Measurements from ENCODE around the gene SLC29A2. TPM values are rescaled to one million over a fixed set of nuclear protein-coding genes. Genes with fewer than 3 reads are reported as not detected.

SLC29A2 gene, protein sequence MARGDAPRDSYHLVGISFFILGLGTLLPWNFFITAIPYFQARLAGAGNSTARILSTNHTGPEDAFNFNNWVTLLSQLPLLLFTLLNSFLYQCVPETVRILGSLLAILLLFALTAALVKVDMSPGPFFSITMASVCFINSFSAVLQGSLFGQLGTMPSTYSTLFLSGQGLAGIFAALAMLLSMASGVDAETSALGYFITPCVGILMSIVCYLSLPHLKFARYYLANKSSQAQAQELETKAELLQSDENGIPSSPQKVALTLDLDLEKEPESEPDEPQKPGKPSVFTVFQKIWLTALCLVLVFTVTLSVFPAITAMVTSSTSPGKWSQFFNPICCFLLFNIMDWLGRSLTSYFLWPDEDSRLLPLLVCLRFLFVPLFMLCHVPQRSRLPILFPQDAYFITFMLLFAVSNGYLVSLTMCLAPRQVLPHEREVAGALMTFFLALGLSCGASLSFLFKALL
- 0.20 TPM in 1 of 2 replicates, not detected in the other for total RNA-seq

GRCh38 chr11:66371627-66372415 is at the start of gene SLC29A2:
Gene SLC29A2 (minus strand): TSS chr11:66371760. CDS start chr11:66371591, 169 bp downstream.

GRCh38 chr11:66420671-66421476 is 49.3 kb upstream of the SLC29A2 start, which contains the start of gene NPAS4:
Gene NPAS4 (plus strand): TSS chr11:66421035. CDS start chr11:66421180, 145 bp downstream.

DNA sequence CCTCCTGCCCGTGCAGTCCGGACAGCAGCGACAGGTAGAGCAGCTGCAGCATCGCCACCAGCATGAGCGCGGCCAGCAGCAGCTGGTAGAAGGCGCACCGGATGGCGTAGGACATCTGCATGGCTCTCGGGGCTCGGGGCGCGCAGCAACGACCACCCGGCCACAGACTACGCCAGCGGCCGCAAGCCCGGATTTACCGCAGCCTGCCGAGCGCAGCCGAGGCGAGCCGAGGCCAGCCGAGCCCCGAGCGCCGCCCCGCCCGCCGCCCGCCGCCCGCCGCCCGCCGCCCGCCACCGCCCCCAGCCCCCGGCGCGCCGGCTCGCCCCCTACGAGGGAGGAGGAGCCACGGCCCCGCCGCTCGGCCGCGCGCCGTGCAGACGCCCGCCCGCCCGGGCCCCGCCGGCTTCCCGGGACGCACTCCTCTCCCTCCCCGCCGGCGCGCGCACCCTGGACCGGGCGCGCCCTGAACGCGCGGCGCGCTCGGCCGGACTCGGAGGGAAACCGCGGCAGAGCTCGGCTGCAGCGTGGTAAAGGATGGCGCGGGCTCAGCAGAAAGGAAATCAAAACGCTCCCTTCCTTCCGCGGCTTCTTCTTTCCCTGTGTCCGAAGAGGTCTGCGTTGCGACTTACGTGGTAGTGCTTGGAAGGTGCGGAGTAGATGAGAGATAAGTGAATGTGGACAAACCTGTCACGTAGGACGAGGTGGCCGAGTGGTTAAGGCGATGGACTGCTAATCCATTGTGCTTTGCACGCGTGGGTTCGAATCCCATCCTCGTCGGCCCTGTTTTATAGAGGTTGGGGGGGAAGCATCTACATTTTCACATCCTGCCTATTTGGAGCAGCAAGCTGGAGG is 23.9 kb downstream of the SLC29A2 start, which contains the start of gene B4GAT1:
TSS of gene B4GAT1 (minus strand) at position 205 of the 852 bp plus-strand sequence. CDS start at position 121, 84 bp downstream.

DNA sequence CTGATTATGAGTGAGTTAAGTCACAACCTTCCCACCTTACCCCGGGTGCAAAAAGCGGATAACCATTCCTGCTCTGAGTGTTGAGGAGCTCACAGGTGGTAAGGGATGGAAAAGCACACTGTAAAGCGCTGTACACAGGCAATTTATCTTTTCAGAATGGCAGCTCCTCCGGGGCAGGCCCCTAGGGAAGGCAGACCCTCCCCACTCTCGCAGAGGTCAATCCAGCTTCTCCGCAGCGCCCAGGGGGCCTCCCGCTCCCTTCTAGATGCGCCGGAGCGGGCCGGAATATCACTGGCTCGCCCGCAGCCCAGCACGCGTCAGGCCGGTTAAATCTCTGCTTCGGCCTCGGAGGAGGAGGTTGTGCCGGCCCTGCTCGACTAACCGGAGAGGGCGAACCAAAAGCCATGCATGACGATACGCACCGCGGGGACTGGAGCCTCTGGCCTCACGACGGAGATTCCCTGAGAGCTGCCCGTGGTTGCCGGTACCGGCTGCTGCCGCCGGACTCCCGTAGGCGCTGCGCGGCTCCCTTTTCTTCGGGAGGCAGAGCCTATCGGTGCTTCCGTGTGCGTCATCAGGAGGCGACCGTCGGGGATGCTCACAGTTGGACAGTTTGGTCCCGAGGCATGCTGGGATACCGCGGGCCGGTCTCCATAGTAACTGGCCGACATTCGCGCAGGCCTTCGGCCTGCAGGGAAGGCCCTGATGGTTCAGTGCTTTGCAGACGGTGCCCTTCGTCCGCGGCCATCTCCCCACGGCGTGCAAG is 26.8 kb downstream of the SLC29A2 start, which contains the start of gene BRMS1:
TSS of gene BRMS1 (minus strand) at position 555 of the 766 bp plus-strand sequence. CDS start 2,870 bp downstream, outside the sequence.

GRCh38 chr11:66336234-66337102 is 35.1 kb downstream of the SLC29A2 start, which contains the start of gene RIN1:
Gene RIN1 (minus strand): TSS chr11:66336434. CDS start chr11:66336402, 32 bp downstream.

DNA sequence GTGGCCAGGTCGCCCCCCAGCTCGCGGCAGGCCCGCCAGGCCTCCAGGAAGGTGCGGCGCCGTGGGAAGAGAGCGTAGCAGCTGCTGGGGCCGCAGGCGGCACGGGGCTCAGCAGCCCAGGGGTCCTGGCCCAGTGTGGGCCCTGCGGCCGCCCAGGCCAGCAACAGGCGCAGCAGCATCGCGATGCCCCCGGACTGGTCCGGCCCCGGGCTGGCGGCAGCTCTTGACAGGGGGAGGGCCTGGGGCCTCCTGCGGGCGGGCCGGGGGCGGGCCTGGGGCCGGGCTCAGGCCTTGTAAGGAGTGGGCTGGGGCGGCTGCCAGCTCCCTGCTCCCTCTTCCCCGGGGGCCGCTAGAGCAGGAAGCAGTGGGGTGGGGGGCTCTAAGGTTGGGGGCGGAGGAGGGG is 54.7 kb downstream of the SLC29A2 start, which contains the start of gene CD248:
TSS of gene CD248 (minus strand) at position 196 of the 403 bp plus-strand sequence. CDS start at position 179, 17 bp downstream.

Other genes starting within 250 kb of the SLC29A2 start
- 12.5 and 15.1 TPM in 2 replicates for gene KLC2, start 114.1 kb downstream of the SLC29A2 start, total RNA-seq
- 93.4 and 96.5 TPM in 2 replicates for gene RAB1B, start 103.1 kb downstream of the SLC29A2 start, total RNA-seq
- 0.34 TPM in 1 of 2 replicates, not detected in the other for gene CNIH2, start 93.6 kb downstream of the SLC29A2 start, total RNA-seq
- 98.8 and 111 TPM in 2 replicates for gene YIF1A, start 82.6 kb downstream of the SLC29A2 start, total RNA-seq
- not detected in 2 replicates for gene TMEM151A, start 79.9 kb downstream of the SLC29A2 start, total RNA-seq
- gene CD248, start 54.7 kb downstream of the SLC29A2 start, total RNA-seq: 258 and 278 TPM in 2 replicates
- gene RIN1, start 35.3 kb downstream of the SLC29A2 start, total RNA-seq: 18.1 and 24.7 TPM in 2 replicates
- gene BRMS1, start 26.7 kb downstream of the SLC29A2 start, total RNA-seq: 29.3 and 43.7 TPM in 2 replicates
- gene B4GAT1, start 24.1 kb downstream of the SLC29A2 start, total RNA-seq: 28.5 and 35.6 TPM in 2 replicates
- gene NPAS4, start 49.3 kb upstream of the SLC29A2 start, total RNA-seq: not detected in 2 replicates
- gene MRPL11, start 67.1 kb upstream of the SLC29A2 start, total RNA-seq: 47.5 and 49.5 TPM in 2 replicates
- gene PELI3, start 95.1 kb upstream of the SLC29A2 start, total RNA-seq: 6.8 and 9.0 TPM in 2 replicates
- gene DPP3, start 108.7 kb upstream of the SLC29A2 start, total RNA-seq: 16.1 and 20.1 TPM in 2 replicates
- 39.4 and 49.4 TPM in 2 replicates for gene BBS1, start 138.9 kb upstream of the SLC29A2 start, total RNA-seq
- 17.5 and 19.3 TPM in 2 replicates for gene ZDHHC24, start 174.3 kb upstream of the SLC29A2 start, total RNA-seq
- 0.06 TPM in 1 of 2 replicates, not detected in the other for gene ACTN3, start 175.1 kb upstream of the SLC29A2 start, total RNA-seq
- 105 and 122 TPM in 2 replicates for gene CTSF, start 196.8 kb upstream of the SLC29A2 start, total RNA-seq
- 0.44 and 1.3 TPM in 2 replicates for gene CCDC87, start 221.3 kb upstream of the SLC29A2 start, total RNA-seq
- gene CCS, start 221.4 kb upstream of the SLC29A2 start, total RNA-seq: 55.0 and 56.5 TPM in 2 replicates
- gene RBM14, start 244.9 kb upstream of the SLC29A2 start, total RNA-seq: 23.3 and 27.1 TPM in 2 replicates

Data from cardiac ventricle fibroblast (primary cell).